Loucy (cell line): Measurements from ENCODE around the gene TTC8.

Experiments used
- EZH2phosphoT487 ChIP-seq: fragments of 200-600 bp; IDR thresholded peaks from 2 replicates; pipeline ENCODE4 v1.6.1; 2018; ENCODE audit warnings: antibody characterized with exemption, mild to moderate bottlenecking, moderate library complexity, borderline replicate concordance
- TF ChIP-seq, protein P1 (sequence below): fragments of 200-600 bp; sonication (generic); conservative IDR thresholded peaks from 2 replicates; pipeline ENCODE4 v1.5.1; 2014; ENCODE audit warnings: mild to moderate bottlenecking, antibody characterized with exemption, low read length

DNA sequence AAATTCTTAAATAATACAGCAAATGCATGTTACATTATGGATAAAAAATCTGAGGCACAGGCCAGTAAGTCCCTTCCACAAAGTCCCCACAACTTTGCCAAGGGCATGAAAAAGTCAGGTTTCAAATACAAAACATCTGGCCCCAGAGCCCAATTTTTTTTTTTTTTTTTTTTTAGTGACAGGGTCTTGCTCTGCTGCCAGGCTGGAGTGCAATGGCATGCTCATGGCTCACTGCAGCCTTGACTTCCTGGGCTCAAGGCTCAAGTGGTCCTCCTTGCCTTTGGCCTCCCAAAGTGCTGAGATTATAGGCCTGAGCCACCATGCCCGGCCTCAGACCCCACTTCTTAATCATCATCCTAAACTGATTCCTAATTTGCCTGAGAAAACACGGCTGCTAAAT is 3.1 kb upstream of the TTC8 start:
- TF ChIP-seq, protein P1, sequence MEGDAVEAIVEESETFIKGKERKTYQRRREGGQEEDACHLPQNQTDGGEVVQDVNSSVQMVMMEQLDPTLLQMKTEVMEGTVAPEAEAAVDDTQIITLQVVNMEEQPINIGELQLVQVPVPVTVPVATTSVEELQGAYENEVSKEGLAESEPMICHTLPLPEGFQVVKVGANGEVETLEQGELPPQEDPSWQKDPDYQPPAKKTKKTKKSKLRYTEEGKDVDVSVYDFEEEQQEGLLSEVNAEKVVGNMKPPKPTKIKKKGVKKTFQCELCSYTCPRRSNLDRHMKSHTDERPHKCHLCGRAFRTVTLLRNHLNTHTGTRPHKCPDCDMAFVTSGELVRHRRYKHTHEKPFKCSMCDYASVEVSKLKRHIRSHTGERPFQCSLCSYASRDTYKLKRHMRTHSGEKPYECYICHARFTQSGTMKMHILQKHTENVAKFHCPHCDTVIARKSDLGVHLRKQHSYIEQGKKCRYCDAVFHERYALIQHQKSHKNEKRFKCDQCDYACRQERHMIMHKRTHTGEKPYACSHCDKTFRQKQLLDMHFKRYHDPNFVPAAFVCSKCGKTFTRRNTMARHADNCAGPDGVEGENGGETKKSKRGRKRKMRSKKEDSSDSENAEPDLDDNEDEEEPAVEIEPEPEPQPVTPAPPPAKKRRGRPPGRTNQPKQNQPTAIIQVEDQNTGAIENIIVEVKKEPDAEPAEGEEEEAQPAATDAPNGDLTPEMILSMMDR, result no peak
- no peak for TF ChIP-seq EZH2phosphoT487
